H1 (cell line): Measurements from ENCODE around the gene SLC12A6. TPM values are rescaled to one million over a fixed set of nuclear protein-coding genes. Genes with fewer than 3 reads are reported as not detected.

ENCODE experiments used
- CTCF ChIA-PET: fragments of 300-600 bp; sonication (Branson Sonifier 250); formaldehyde crosslinking; loops from one replicate; lab custom pipeline; 2021; ENCODE audit not compliant: partially characterized antibody; lab: Charles Lee
- POLR2A ChIA-PET: fragments of 300-600 bp; sonication (Branson Sonifier 250); formaldehyde crosslinking; loops from one replicate; lab custom pipeline; 2021; ENCODE audit warnings: inconsistent platforms; ENCODE audit not compliant: partially characterized antibody; lab: Charles Lee
- DNase-seq, 2 experiments: peaks; one replicate each; pipeline versions ENCODE4 v3.0.0 to v3.0.0-alpha.2; 2010 to 2022; ENCODE audit warnings: low spot score in 2 of 2, low read depth in 1 of 2, mixed read lengths in 1 of 2
- FAIRE-seq: peaks from 2 replicates; lab custom pipeline; 2011; peaks lifted over from hg19 to GRCh38; lab: Jason Lieb, UNC
- H2AFZ ChIP-seq: 2 replicates; pipeline ENCODE4 v1.8.1; 2012; ENCODE audit warnings: low read length, inconsistent platforms
- H2AK5ac ChIP-seq: 2 replicates; pipeline ENCODE4 v1.6.1; 2013; ENCODE audit warnings: low read depth, low read length
- H2BK120ac ChIP-seq: replicated peaks from 2 replicates; pipeline ENCODE3; 2013; ENCODE audit warnings: low read depth, low read length, inconsistent platforms
- H2BK12ac ChIP-seq: 2 replicates; pipeline ENCODE4 v1.6.1; 2013; ENCODE audit warnings: low read depth, low read length
- H2BK15ac ChIP-seq: 2 replicates; pipeline ENCODE4 v1.6.1; 2013; ENCODE audit warnings: low read length
- H2BK20ac ChIP-seq: 2 replicates; pipeline ENCODE4 v1.6.1; 2013; ENCODE audit warnings: low read length
- H2BK5ac ChIP-seq: 2 replicates; pipeline ENCODE4 v1.6.1; 2013; ENCODE audit warnings: low read depth, low read length
- H3K14ac ChIP-seq: 2 replicates; pipeline ENCODE4 v1.6.1; 2013; ENCODE audit warnings: inconsistent platforms; ENCODE audit not compliant: insufficient read length
- H3K18ac ChIP-seq: 2 replicates; pipeline ENCODE4 v1.6.1; 2013; ENCODE audit warnings: low read length; ENCODE audit errors: extremely low read depth
- H3K23ac ChIP-seq: 2 replicates; pipeline ENCODE4 v1.6.1; 2013; ENCODE audit warnings: inconsistent platforms; ENCODE audit not compliant: insufficient read length
- H3K23me2 ChIP-seq: 2 replicates; pipeline ENCODE4 v1.6.1; 2013; ENCODE audit warnings: low read depth, low read length
- H3K27ac ChIP-seq: 2 replicates; pipeline ENCODE4 v1.6.1; 2011; ENCODE audit warnings: low read depth, low read length, inconsistent platforms
- H3K27me3 ChIP-seq, 4 experiments: replicated peaks in 1 of 4; 1 replicate in 1 of 4; 2 replicates in 3 of 4; pipeline versions ENCODE4 v1.6.1 to v1.8.1; 2011 to 2013; ENCODE audit warnings: low read length in 3 of 4, mild to moderate bottlenecking in 3 of 4, inconsistent platforms in 2 of 4, mixed read lengths in 2 of 4, moderate library complexity in 1 of 4; ENCODE audit not compliant: control insufficient read depth in 3 of 4, insufficient read depth in 3 of 4; ENCODE audit errors: extremely low read depth in 1 of 4
- H3K36me3 ChIP-seq, 4 experiments: 2 replicates each; pipeline versions ENCODE4 v1.6.1 to v1.8.1; 2011 to 2013; ENCODE audit warnings: mild to moderate bottlenecking in 4 of 4, low read length in 3 of 4, moderate library complexity in 2 of 4, control low read depth in 1 of 4, inconsistent platforms in 1 of 4; ENCODE audit not compliant: insufficient read depth in 4 of 4, control insufficient read depth in 2 of 4
- H3K4ac ChIP-seq: replicated peaks from 2 replicates; pipeline ENCODE3; 2013; ENCODE audit warnings: low read length, low read depth, mixed read lengths, inconsistent platforms; ENCODE audit not compliant: insufficient read length
- H3K4me1 ChIP-seq, 4 experiments: replicated peaks in 1 of 4; 1 replicate in 1 of 4; 2 replicates in 3 of 4; pipeline versions ENCODE4 v1.6.1 to v1.8.1; 2011 to 2013; ENCODE audit warnings: low read length in 3 of 4, inconsistent platforms in 2 of 4, mixed read lengths in 1 of 4; ENCODE audit not compliant: insufficient read depth in 4 of 4, control insufficient read depth in 3 of 4
- H3K4me2 ChIP-seq, 2 experiments: 2 replicates each; pipeline versions ENCODE4 v1.6.1 to v1.8.1; 2011 to 2013; ENCODE audit warnings: low read depth in 2 of 2, low read length in 2 of 2, control low read depth in 1 of 2, inconsistent platforms in 1 of 2, mild to moderate bottlenecking in 1 of 2; ENCODE audit not compliant: insufficient read depth in 1 of 2
- H3K4me3 ChIP-seq, 4 experiments: fragments of 200-600, 300-600 bp in 1 of 4; sonication (generic), shearing (Covaris generic), sonication (Bioruptor Twin) in 1 of 4; 2 replicates each; pipeline versions ENCODE4 v1.5.1 to v1.8.1; 2011 to 2016; ENCODE audit warnings: low read length in 4 of 4, low read depth in 3 of 4, control low read depth in 2 of 4, inconsistent platforms in 2 of 4, mild to moderate bottlenecking in 2 of 4, mixed read lengths in 1 of 4, moderate library complexity in 1 of 4; ENCODE audit not compliant: insufficient read depth in 2 of 4; ENCODE audit errors: extremely low read depth in 1 of 4
- H3K56ac ChIP-seq: replicated peaks from 2 replicates; pipeline ENCODE3; 2013; ENCODE audit warnings: low read depth, mild to moderate bottlenecking, mixed read lengths, low read length, inconsistent platforms; ENCODE audit not compliant: insufficient read length
- H3K79me1 ChIP-seq: 2 replicates; pipeline ENCODE4 v1.6.1; 2013; ENCODE audit warnings: low read depth, low read length, control low read depth
- H3K79me2 ChIP-seq, 2 experiments: 2 replicates each; pipeline versions ENCODE4 v1.6.1 to v1.8.1; 2012 to 2013; ENCODE audit warnings: low read length in 2 of 2, mild to moderate bottlenecking in 2 of 2, inconsistent platforms in 1 of 2; ENCODE audit not compliant: insufficient read depth in 2 of 2, control insufficient read depth in 1 of 2
- H3K9ac ChIP-seq, 4 experiments: replicated peaks in 1 of 4; 1 replicate in 1 of 4; 2 replicates in 3 of 4; pipeline versions ENCODE4 v1.6.1 to v1.8.1; 2011 to 2013; ENCODE audit warnings: low read depth in 3 of 4, low read length in 3 of 4, control low read depth in 2 of 4, mild to moderate bottlenecking in 2 of 4, moderate library complexity in 2 of 4, inconsistent platforms in 1 of 4; ENCODE audit errors: extremely low read depth in 1 of 4
- H3K9me3 ChIP-seq, 2 experiments: 2 replicates each; pipeline versions ENCODE4 v1.6.1 to v1.8.1; 2012 to 2013; ENCODE audit warnings: mild to moderate bottlenecking in 2 of 2, moderate library complexity in 2 of 2, control low read depth in 1 of 2, inconsistent platforms in 1 of 2, low read depth in 1 of 2, low read length in 1 of 2, mixed read lengths in 1 of 2; ENCODE audit not compliant: insufficient read depth in 2 of 2
- H4K20me1 ChIP-seq, 2 experiments: replicated peaks in 1 of 2; 2 replicates each; pipeline versions ENCODE3 to v1.8.1; 2011 to 2013; ENCODE audit warnings: inconsistent platforms in 2 of 2, low read length in 2 of 2, mild to moderate bottlenecking in 1 of 2; ENCODE audit not compliant: insufficient read depth in 2 of 2, control insufficient read depth in 1 of 2
- H4K5ac ChIP-seq: 2 replicates; pipeline ENCODE4 v1.6.1; 2013; ENCODE audit warnings: low read length, low read depth, mixed read lengths, inconsistent platforms; ENCODE audit not compliant: insufficient read length
- H4K8ac ChIP-seq: 2 replicates; pipeline ENCODE4 v1.8.0; 2013; ENCODE audit warnings: mild to moderate bottlenecking, moderate library complexity, low read length, inconsistent platforms; ENCODE audit not compliant: insufficient read depth; ENCODE audit errors: extremely low read depth
- H4K91ac ChIP-seq: replicated peaks from 2 replicates; pipeline ENCODE3; 2013; ENCODE audit warnings: low read length, mixed read lengths, inconsistent platforms; ENCODE audit not compliant: insufficient read length
- JUND ChIP-seq: IDR thresholded peaks from 2 replicates; pipeline ENCODE4 v1.6.1; 2011; ENCODE audit warnings: mild to moderate bottlenecking, improper control_type of control experiment, low read length
- YY1 ChIP-seq: IDR thresholded peaks from 2 replicates; pipeline ENCODE4 v1.6.1; 2011; ENCODE audit warnings: low read depth, mild to moderate bottlenecking, low read length
- WGBS, 2 experiments: shearing (Covaris generic) in 1 of 2; methylation state at CpG; one replicate each; pipeline versions ENCODE4 v1.1.6 to v1.1.7; 2013 to 2015; ENCODE audit warnings: low lambda C conversion rate in 2 of 2, mixed read lengths in 2 of 2, inconsistent platforms in 1 of 2, low coverage in 1 of 2, missing lambda C conversion rate in 1 of 2; ENCODE audit not compliant: insufficient replicate concordance in 2 of 2, insufficient coverage in 1 of 2, insufficient read length in 1 of 2; ENCODE audit errors: extremely low coverage in 1 of 2, missing lambda C conversion rate in 1 of 2; 5-methylcytosine and 5-hydroxymethylcytosine counted together
- microRNA counts: library from miRNA; unstranded; fragments of <30 nt; microRNA quantifications from one replicate; lab custom pipeline; 2015
- microRNA-seq, 2 experiments: library from miRNA; unstranded; fragments of <30 nt; microRNA quantifications; one replicate each; pipeline versions ENCODE4 to v1.2.0, GENCODE V29; 2016 to 2020; ENCODE audit warnings: borderline microRNAs expressed in 2 of 2, borderline number of aligned reads in 2 of 2, borderline replicate concordance in 1 of 2
- polyA plus RNA-seq, 7 experiments: library from polyadenylated mRNA; depleted of rRNA in 3 of 7; stranded (reverse) in 5 of 7; unstranded in 2 of 7; fragments of >200 nt in 5 of 7; fragments of 200-250 nt in 2 of 7; gene quantifications; 1 replicate in 5 of 7; 2 replicates in 1 of 7; 4 replicates in 1 of 7; pipeline versions ENCODE4 v1.2.1 to v1.2.3, GENCODE V29; 2011 to 2013; ENCODE audit warnings: missing spikeins in 2 of 7, mixed read lengths in 2 of 7
- small RNA-seq: library from polyadenylated mRNA; stranded (forward); fragments of <200 nt; extraction: miRNeasy Mini kit (QIAGEN cat#:217004); gene quantifications from one replicate; pipeline ENCODE3, GENCODE V24; 2013; ENCODE audit not compliant: insufficient read depth
- total RNA-seq: library from RNA; stranded (reverse); fragmentation: NEBNext Ultra II Directional; extraction: Animal tissue kit (Norgen Biotek cat#: 25700); gene quantifications from 2 replicates; pipeline ENCODE4 v1.2.1, GENCODE V29; 2021

The SLC12A6 gene
- total and polyA plus RNA-seq, 2 of the 8 experiments (the other 6 are each of a cell fraction or from before 2014, with no cell fraction given) = 9.2 to 11.1 TPM

GRCh38 chr15:34182942-34183341 lies 154.6 kb downstream of the SLC12A6 start:
- Histone ChIP-seq H3K27ac (no peak overlapping the region), H4K91ac (no peak overlapping the region), H3K4ac (no peak overlapping the region), H3K4me3 (no peak overlapping the region), H3K23me2 (no peaks in the 10 kb centered on the region), H2BK15ac (no peak overlapping the region), H3K56ac (no peak overlapping the region), H2BK5ac (no peak overlapping the region), H3K18ac (no peak overlapping the region), H3K23ac (no peak overlapping the region), H3K79me2 (peaks cover 10 to 83% of the 10 kb centered on the region in 2 experiments; a peak in 3 of 4 replicates), H2BK12ac (no peak overlapping the region), H3K79me1 (peaks cover 5% of the 10 kb centered on the region; the same call in 1 of the 2 replicates), H3K14ac (no peak overlapping the region), H2BK20ac (no peak overlapping the region), H3K9ac (no peak overlapping the region), H2AFZ (no peak overlapping the region), H2AK5ac (no peak overlapping the region), H2BK120ac (no peak overlapping the region), H3K9me3 (no peaks in the 10 kb centered on the region), H3K4me2 (no peak overlapping the region), H3K27me3 (no peaks in the 10 kb centered on the region), H4K20me1 (no peaks in the 10 kb centered on the region), H4K8ac (no peak overlapping the region), H3K36me3 (0 out of 8 replicates have a peak, but pooled peaks cover 0 to 6% (median 0%) of the 10 kb centered on the region in 4 experiments), H4K5ac (no peak overlapping the region), H3K4me1 (peaks cover 0 to 2% (median 0%) of the 10 kb centered on the region in 4 experiments; a peak in 1 of 7 replicates)
- FAIRE-seq = no peak
- no peak for DNase-seq
- 73% methylated on average over 4 of the region's 4 CpGs; no CpG with 5 or more reads in 1 of the 2 experiments for WGBS, 2 experiments
- ChIA-PET CTCF (interaction anchor here (0.9 to 1.5 kb wide), 3 partner anchors 10 to 66 kb away, joined by 3 to 4 read pairs (median 4); partner anchors contain the start of gene KATNBL1), POLR2A (interaction anchor here (0.9 to 1.0 kb wide), 2 partner anchors 10 to 26 kb away, joined by 4 to 8 read pairs; partner anchors contain the start of gene KATNBL1)
- TF ChIP-seq JUND = no peak
- 0 out of 2 replicates have a peak, but pooled peaks have one; percentile 23 for TF ChIP-seq YY1

MicroRNA genes within 50 kb of the gene (microRNA counts, 767-probe panel; counts per million panel counts)
- microRNA hsa-miR-1233 (lab: Ali Mortazavi, UCI) = 879 counts per million, percentile 95 among the panel's probes with 10 or more counts

Small RNAs within 50 kb of the gene (microRNA-seq; reads per million reads assigned to microRNA genes)
- gene MIR1233-1 = 0 reads per million in 2 experiments

Small RNAs within 50 kb of the gene (small RNA-seq; reads per million reads assigned to genes)
- gene MIR1233-1 = not detected
- not detected for gene RF00019

Other genes starting within 250 kb of the SLC12A6 start
- gene EMC7, start 235.9 kb downstream of the SLC12A6 start, total RNA-seq = 39.0 TPM in 2 replicates
- 15.5 and 29.0 TPM in 2 replicates for gene EMC7, start 235.9 kb downstream of the SLC12A6 start, polyA plus RNA-seq (2011; rRNA removed)
- gene PGBD4, start 235.7 kb downstream of the SLC12A6 start, total RNA-seq = 0.76 and 0.99 TPM in 2 replicates
- 0.44 and 0.68 TPM in 2 replicates for gene PGBD4, start 235.7 kb downstream of the SLC12A6 start, polyA plus RNA-seq (2011; rRNA removed)
- 50.3 and 51.4 TPM in 2 replicates for gene KATNBL1, start 127.7 kb downstream of the SLC12A6 start, total RNA-seq
- gene KATNBL1, start 127.7 kb downstream of the SLC12A6 start, polyA plus RNA-seq (2011; rRNA removed) = 9.4 and 14.2 TPM in 2 replicates
- 87.5 and 93.3 TPM in 2 replicates for gene EMC4, start 112.8 kb downstream of the SLC12A6 start, total RNA-seq
- 70.3 and 89.9 TPM in 2 replicates for gene EMC4, start 112.8 kb downstream of the SLC12A6 start, polyA plus RNA-seq (2011; rRNA removed)
- 285 and 297 TPM in 2 replicates for gene NOP10, start 5.4 kb upstream of the SLC12A6 start, total RNA-seq
- gene NOP10, start 5.4 kb upstream of the SLC12A6 start, polyA plus RNA-seq (2011; rRNA removed) = 682 and 981 TPM in 2 replicates
- gene NUTM1, start 5.5 kb upstream of the SLC12A6 start, total RNA-seq = 0.60 and 0.61 TPM in 2 replicates
- 0.39 and 0.50 TPM in 2 replicates for gene NUTM1, start 5.5 kb upstream of the SLC12A6 start, polyA plus RNA-seq (2011; rRNA removed)
- gene LPCAT4, start 29.4 kb upstream of the SLC12A6 start, total RNA-seq = 69.3 and 72.4 TPM in 2 replicates
- gene LPCAT4, start 29.4 kb upstream of the SLC12A6 start, polyA plus RNA-seq (2011; rRNA removed) = 109 and 152 TPM in 2 replicates
- gene GOLGA8A, start 100.0 kb upstream of the SLC12A6 start, total RNA-seq = 19.8 and 20.0 TPM in 2 replicates
- 5.4 and 5.5 TPM in 2 replicates for gene GOLGA8A, start 100.0 kb upstream of the SLC12A6 start, polyA plus RNA-seq (2011; rRNA removed)
- gene GOLGA8B, start 245.9 kb upstream of the SLC12A6 start, total RNA-seq = 23.3 and 30.0 TPM in 2 replicates
- gene GOLGA8B, start 245.9 kb upstream of the SLC12A6 start, polyA plus RNA-seq (2011; rRNA removed) = 14.0 and 14.1 TPM in 2 replicates